HG02973 (cell line): ENCODE measurements around the gene SULF2.

Experiments used
- ATAC-seq: cut with Tn5 transposase; IDR thresholded peaks from one replicate; pipeline ENCODE4 v1.9.1; 2021; ENCODE audit warnings: moderate library complexity; ENCODE audit not compliant: unreplicated experiment

SULF2 gene

GRCh38 chr20:47670913-47671312, 114.4 kb downstream of the SULF2 start:
- no peak for ATAC-seq

DNA sequence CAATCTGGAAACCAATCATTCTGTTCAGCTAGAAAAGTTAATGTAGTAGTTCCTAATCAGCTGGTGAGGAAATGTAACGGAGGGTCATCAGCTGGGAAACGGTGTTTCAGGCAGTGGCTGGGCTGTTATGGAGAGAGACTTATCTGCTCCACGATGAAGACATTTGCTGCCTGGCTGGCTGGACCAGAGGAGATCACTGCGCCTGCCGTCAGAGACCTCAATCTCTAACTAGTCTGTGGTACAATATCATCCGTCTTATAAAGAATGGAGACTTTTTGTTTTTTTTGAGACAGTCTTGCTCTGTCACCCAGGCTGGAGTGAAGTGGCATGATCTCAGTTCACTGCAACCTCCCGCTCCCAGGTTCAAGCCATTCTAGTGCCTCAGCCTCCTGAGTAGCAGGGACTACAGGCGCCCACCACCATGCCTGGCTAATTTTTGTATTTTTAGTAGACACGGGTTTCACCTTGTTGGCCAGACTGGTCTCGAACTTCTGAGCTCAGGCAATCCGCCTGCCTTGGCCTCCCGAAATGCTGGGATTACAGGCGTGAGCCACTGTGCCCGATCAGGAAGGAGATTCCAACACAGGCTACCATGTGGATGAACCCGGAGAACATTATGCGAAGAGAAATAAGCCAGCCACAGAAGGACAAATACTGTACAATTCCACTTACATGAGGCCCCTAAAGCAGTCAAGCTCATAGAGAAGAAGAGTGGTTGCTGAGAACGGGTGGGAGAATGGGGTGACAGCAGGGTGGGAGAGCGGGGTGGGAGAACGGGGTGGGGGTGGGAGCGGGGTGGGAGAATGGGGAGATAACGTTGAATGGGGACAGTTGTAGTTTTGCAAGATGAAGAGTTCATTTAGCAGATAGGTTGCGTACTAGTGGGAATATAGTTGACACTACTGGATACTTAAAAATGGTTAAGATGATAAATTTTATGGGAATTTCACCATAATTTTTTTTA, 115.1 kb downstream of the SULF2 start:
- no peak for ATAC-seq

DNA sequence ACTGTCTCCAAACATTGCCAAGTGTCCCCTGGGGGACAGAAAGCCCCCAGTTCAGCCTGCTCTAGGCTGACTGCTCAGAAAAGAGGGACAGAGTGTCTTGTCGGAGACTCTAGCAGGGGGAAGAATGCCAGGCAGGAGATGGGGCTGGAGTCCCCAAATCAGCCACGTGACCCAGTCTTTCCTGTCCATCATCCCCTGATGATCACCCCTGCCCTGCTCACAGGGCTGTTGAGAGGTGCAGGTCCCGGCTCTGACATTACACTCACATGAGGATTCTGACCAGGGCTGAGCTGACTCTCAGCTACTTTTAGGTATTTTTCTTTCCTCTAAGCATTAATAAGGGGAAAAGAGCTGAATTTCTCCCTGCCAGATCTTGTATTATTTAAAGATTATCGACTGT, 115.8 kb downstream of the SULF2 start:
- ATAC-seq: no peak

GRCh38 chr20:47669152-47669425, 116.2 kb downstream of the SULF2 start:
- ATAC-seq: no peak

DNA sequence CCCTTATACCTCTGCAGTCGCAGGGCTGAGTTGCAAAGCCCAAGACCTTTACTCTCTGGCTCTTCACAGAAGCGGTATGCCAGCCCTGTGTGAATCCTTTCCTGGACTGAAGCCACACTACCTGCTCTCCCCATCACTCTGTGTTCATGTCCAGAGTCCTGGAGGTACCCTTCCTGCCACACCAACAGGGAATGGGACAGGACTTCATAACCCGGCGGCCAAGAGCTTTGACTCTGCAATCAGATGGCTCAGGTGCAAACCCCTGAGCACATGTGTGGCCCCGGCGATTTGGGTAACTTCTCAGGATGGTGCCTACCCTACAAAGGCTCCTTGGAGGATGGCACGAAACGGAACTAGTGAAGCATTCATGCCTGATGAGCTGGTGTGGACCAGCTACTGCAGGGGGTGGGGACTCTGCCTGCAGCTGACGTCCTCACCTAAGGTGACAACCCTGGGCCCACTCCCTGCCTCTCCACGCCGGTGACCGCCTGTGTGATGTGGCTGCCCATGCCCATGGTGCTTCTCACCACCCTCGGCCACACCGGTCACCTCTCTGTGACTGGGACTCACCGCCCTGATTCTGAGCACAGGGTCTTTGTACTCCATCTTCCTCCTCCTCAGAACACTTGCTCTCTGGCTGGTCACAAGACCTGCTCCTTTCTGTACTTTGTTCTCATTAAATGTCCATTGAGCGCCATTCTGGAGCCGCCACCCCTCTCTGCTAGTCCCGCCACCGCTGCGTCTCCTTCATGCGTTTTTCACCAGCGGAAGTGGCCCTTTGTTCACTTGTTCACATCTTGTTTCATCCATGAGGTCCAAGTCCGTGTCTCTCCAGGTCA, 116.7 kb downstream of the SULF2 start:
- no peak for ATAC-seq

DNA sequence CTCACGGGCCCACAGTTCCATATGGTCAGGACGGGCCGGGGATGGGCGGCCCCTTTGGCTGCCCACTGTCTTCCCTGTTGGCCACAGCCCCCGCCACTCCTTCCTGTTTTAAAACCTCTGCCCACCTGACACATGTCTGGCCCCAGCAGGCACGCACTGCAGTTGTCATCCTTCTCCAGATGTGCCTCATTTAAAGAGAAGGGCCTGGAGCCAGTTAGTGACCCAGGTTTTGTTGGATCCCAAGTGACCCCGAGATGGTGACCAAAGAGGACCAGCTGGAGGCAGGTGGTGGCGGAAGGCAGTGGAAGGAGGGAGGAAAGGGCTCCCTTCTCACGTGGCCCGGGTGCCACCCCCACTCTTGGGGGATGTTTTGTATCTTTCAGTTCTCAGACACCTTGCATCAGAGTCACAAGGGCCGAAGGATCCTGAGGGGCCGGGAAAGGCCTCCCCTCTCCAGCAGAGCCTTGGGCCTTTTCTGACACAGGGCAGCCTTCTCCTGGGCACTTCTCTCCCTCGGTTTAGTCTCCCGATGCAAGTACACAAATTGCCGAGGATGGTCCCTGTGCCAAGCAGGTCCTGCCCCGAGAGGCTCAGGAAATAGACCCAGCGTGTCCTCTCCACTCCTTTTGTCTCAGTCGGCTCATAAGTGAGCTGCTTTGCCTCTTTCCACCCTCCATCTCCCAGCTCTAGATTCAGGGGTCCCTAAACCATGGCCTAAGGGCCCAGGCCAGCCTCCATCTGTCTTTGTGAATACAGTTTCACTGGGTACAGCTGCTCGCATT, 117.6 kb downstream of the SULF2 start:
- no peak for ATAC-seq

DNA sequence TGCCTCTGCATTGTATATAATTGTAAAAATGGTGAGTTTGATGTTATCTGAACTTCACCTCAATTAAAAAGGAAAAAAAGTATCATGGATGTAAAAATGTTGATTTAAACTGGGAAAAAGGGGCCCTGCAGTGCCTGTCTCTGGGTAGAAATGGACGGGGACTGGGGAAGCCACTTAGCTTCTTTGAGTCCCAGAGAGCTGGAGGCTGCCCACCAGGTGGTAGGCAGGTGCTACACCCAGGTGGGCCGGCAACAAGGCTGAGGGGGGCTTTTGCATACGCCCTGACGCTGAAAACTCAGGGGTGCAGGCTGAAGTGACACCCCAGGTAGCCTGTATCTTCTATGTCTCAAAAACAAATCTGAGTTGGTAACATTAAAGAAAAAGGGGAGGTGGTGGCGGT, 118.2 kb downstream of the SULF2 start:
- ATAC-seq: no peak

DNA sequence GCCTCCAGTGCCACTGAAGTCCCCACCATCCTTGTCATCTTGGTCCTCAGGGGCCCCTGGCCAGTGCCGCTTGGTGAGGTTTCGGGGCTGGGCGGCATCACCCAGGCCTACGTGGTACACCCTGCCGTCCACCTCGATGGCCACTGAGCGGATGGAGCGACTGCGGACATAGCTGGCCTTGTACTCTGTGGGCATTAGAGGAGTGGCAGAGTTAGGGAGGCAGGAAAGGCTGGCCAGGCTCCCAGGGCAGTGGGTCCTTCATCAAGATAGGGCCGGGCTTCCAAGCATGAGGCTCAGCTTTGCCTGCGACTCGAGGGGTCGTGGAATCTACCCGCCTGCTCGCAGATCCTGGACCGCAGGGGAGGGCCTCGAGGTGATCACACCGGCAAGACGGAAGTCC, 119.0 kb downstream of the SULF2 start:
- no peak for ATAC-seq

DNA sequence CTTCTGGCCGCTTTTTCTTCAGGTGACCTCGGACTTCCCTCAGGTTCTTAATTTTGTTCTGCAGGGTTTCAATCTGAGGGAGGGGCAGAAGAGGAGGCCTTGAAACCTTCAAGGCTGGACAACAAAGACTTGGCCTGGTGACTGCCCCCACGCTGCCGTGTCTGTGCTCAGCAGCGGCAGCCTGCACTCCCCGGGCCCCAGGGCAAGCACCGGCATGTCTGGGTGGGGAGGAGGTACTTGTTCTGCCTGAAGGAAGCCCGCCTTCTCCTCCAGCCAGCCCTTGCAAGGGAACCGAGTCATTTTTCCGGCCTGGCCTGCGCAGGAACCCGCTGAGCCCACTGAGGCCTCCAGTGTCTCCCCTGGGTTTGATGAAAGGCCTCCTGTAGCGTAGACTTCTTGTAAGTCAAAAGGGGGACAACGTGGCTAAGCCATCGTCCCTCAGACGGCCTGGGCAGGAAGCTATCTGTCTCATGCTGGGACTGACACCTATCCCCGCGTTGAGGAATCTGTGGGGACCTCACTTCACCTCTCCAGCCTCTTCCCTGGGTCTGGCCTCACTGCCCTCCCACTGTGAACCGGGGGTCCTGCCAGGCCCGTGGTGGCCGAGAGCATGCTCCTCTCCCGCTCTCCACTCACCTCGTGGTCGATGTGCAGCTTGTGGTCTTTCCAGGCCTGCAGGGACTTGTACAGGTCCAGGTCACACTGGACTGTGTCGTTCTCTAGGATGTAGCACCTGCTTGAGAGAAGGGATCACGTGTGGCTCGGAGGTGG, 119.9 kb downstream of the SULF2 start:
- ATAC-seq: no peak

- ATAC-seq: no peak
Observed at GRCh38 chr20:47664744-47665143, 120.5 kb downstream of the SULF2 start.

GRCh38 chr20:47664068-47664437, 121.2 kb downstream of the SULF2 start:
- no peak for ATAC-seq

DNA sequence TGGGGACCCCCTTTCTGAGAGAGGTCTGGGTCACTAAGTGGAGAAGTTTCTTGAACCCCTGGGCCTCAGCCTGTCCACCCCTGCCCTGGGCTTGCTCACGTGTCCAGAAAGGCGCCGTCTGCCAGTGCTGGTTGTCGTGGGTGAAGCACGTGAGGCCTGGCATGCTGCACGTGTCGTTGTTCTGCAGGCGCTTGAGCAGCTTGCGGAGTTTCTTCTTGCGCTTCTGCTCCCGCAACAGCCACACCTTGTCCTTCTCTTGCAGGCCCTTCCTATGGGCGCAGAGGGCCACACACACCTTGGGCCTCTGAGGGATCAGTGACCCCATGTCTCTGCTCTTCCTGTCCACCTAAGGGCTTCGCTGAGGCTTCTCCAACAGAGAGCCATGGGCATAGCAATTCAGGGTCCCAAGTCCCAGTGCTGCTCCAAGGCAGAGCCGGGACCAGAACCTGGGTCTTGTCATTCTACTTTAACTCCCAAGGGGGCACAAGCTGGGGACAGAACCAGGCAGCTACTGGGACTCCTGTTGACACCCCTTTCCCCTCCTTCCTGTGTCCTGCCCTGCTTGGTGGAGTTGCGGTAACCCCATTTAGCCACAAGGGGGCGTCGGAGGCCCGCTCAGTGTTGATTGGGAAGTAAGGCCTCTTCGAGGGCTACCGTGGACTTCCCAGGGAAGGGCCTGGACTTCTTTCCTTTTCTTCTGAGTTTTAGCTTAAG, 121.8 kb downstream of the SULF2 start:
- no peak for ATAC-seq

DNA sequence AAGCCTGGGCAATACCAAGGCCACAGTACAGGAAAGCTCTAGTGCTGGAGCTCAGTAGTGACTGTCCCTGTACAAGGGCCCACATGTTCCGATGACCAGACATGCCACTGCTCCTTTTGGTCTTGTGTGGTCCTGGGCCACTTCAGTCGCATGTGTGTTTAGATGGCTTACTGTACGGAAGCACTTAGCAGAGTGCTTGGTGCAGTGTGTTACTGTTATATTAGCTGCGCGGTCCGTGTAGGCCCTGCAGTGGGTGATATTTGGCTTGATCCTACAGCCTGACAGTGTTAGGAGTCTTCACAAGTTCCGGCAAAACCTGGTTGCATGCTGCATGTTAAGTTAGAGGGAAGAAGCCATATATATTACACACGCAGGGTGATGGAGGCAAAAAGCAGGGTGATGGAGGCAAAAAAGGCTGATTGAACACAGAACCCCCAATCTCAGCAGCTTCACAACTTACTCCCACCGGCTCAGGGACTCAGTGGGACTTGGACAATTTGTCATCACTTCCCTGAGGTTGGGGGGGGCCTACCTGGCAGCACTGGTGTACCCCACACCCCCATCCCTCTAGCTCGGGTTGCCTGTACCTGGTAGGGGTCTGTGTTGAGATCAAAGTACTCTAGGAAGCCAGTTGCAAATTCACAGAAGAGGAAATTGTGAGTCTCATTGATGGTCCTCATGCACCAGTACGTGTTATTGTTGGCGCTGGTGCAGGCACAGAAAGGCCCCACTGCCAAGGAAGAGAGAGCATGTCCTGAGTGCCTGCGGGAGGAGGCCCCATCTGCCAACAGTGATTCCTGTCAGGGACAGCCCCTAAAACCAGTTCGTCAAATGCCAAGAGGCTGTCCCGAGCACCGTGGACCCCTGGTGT, 122.6 kb downstream of the SULF2 start:
- ATAC-seq: no peak

DNA sequence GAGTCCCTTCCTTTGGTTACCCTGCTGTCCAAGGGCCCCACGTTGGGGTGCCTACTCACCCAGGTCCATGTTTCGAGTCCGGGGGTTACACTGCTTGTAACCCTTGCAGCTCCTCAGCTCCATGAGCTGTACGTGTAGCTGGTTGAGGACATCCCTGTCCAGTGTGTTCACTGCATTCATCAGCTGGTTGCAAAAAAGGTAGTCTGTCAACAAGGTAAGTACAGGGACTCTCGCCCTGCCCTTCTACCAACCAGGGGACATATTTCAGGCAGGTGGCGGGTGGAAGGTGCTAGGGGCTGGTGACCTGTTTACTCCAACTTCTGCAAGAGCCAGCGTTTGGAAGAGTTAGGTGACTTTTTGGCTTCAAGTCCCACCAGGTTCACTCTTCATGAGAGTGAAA, 123.6 kb downstream of the SULF2 start:
- no peak for ATAC-seq

- ATAC-seq: no peak
Observed at GRCh38 chr20:47660983-47661700, 124.1 kb downstream of the SULF2 start.

- ATAC-seq: no peak
Observed at GRCh38 chr20:47660602-47660905, 124.7 kb downstream of the SULF2 start.

GRCh38 chr20:47659904-47660601, 125.2 kb downstream of the SULF2 start:
- no peak for ATAC-seq

DNA sequence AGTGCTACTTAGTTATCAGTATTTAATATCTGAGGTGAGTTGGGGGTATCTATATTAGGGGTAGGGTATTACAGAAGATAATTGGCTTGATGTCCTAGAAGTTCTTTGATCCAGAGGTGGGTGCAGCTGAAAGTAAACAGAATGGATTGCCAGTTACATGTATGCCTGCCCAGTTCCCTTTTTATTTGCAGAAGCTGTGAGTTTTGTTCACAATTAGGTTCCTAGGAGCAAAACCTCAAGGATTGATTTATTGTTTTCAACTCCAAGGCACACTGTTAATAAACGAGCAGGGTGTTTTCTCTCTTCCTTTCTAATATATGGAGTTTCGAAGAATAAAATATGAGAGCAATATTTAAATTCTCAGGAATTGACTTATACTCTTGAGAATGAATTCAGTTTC, 129.0 kb downstream of the SULF2 start:
- ATAC-seq: no peak
